Activated naive CD8-positive, alpha-beta T cell treated with anti-CD3 and anti-CD28 coated beads for 36 hours (primary cell): ENCODE data around the gene C11orf98. TPM values are rescaled to one million over a fixed set of nuclear protein-coding genes. Genes with fewer than 3 reads are reported as not detected.

ENCODE experiments used
- DNase-seq: peaks from one replicate; pipeline ENCODE4 v3.0.0; 2021
- H3K27ac Mint-ChIP-seq: one replicate; pipeline ENCODE4 v1.8.0; 2022; ENCODE audit warnings: mild to moderate bottlenecking, moderate library complexity, mixed read lengths
- H3K27me3 Mint-ChIP-seq: one replicate; pipeline ENCODE4 v1.8.0; 2022; ENCODE audit warnings: mild to moderate bottlenecking, mixed read lengths
- H3K36me3 Mint-ChIP-seq: one replicate; pipeline ENCODE4 v1.8.0; 2021; ENCODE audit warnings: mild to moderate bottlenecking, mixed read lengths
- H3K4me1 Mint-ChIP-seq: one replicate; pipeline ENCODE4 v1.8.0; 2021; ENCODE audit warnings: mixed read lengths
- H3K4me3 Mint-ChIP-seq: one replicate; pipeline ENCODE4 v1.8.0; 2022; ENCODE audit warnings: mild to moderate bottlenecking, moderate library complexity, mixed read lengths
- H3K9me3 Mint-ChIP-seq: one replicate; pipeline ENCODE4 v1.8.0; 2022; ENCODE audit warnings: mixed read lengths
- total RNA-seq, 2 experiments: library from RNA; stranded (reverse); gene quantifications; one replicate each; pipeline ENCODE4 v1.2.3, GENCODE V29; 2021

C11orf98 gene
- total RNA-seq, 2 experiments from 2014 or later: 147 to 159 TPM

- Mint-ChIP-seq H3K4me3 (peak overlapping the region; percentile 3), H3K9me3 (no peaks in the 10 kb centered on the region), H3K27me3 (no peaks in the 10 kb centered on the region), H3K4me1 (peaks cover 32% of the 10 kb centered on the region), H3K36me3 (peaks cover 35% of the 10 kb centered on the region), H3K27ac (peak overlapping the region; percentile 87)
- peak; percentile 43 for DNase-seq
Observed at GRCh38 chr11:62614275-62614674, 50.7 kb downstream of the C11orf98 start.

DNA sequence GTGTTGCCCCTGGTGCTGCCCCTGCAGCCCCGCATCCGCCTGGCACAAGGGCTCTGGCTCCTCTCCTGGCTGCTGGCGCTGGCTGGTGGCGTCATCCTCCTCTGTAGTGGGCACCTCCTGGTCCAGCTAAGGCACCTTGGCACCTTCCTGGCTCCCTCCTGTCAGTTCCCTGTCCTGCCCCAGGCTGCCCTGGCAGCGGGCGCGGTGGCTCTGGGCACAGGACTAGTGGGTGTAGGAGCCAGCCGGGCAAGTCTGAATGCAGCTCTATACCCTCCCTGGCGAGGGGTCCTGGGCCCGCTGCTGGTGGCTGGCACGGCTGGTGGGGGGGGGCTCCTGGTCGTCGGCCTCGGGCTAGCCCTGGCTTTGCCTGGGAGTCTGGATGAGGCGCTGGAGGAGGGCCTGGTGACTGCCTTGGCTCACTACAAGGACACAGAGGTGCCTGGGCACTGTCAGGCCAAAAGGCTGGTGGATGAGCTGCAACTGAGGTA lies 51.7 kb downstream of the C11orf98 start:
- Mint-ChIP-seq H3K27ac (peak overlapping the region; percentile 87), H3K4me1 (peaks cover 36% of the 10 kb centered on the region), H3K9me3 (no peaks in the 10 kb centered on the region), H3K27me3 (no peaks in the 10 kb centered on the region), H3K4me3 (no peak overlapping the region), H3K36me3 (peaks cover 35% of the 10 kb centered on the region)
- no peak for DNase-seq

Other genes starting within 250 kb of the C11orf98 start
- not detected for gene SCGB1A1, start 246.2 kb downstream of the C11orf98 start, total RNA-seq
- 10 to 100 TPM; 12.3 to 12.5 TPM for gene AHNAK, start 118.4 kb downstream of the C11orf98 start, total RNA-seq
- gene EEF1G, start 91.3 kb downstream of the C11orf98 start, total RNA-seq: 1,000 to 10,000 TPM; 1,924 to 1,929 TPM
- 10 to 100 TPM; 29.1 to 32.2 TPM for gene TUT1, start 73.7 kb downstream of the C11orf98 start, total RNA-seq
- gene MTA2, start 63.3 kb downstream of the C11orf98 start, total RNA-seq: 100 to 1,000 TPM; 196 to 200 TPM
- 100 to 1,000 TPM; 112 to 121 TPM for gene EML3, start 52.4 kb downstream of the C11orf98 start, total RNA-seq
- gene ROM1, start 52.0 kb downstream of the C11orf98 start, total RNA-seq: 1 to 10 TPM; 2.0 to 2.8 TPM
- 10 to 100 TPM; 63.0 to 68.7 TPM for gene B3GAT3, start 43.2 kb downstream of the C11orf98 start, total RNA-seq
- gene GANAB, start 18.6 kb downstream of the C11orf98 start, total RNA-seq: 100 to 1,000 TPM; 198 to 211 TPM
- 10 to 100 TPM; 41.2 TPM for gene INTS5, start 11.9 kb downstream of the C11orf98 start, total RNA-seq
- gene CSKMT, start 102 bp upstream of the C11orf98 start, total RNA-seq: 10 to 100 TPM; 28.7 to 39.7 TPM
- 1 to 10 TPM; 5.0 to 5.7 TPM for gene UQCC3, start 6.5 kb upstream of the C11orf98 start, total RNA-seq
- 10 to 100 TPM; 22.6 to 26.0 TPM for gene LBHD1, start 7.1 kb upstream of the C11orf98 start, total RNA-seq
- 100 to 1,000 TPM; 123 to 124 TPM for gene UBXN1, start 13.9 kb upstream of the C11orf98 start, total RNA-seq
- gene LRRN4CL, start 24.3 kb upstream of the C11orf98 start, total RNA-seq: under 1 TPM; 0.16 to 0.21 TPM
- 10 to 100 TPM; 22.7 to 23.7 TPM for gene BSCL2, start 42.2 kb upstream of the C11orf98 start, total RNA-seq
- gene GNG3, start 42.5 kb upstream of the C11orf98 start, total RNA-seq: not detected
- gene HNRNPUL2, start 62.2 kb upstream of the C11orf98 start, total RNA-seq: 10 to 100 TPM; 54.4 to 56.3 TPM
- 10 to 100 TPM; 29.3 to 33.4 TPM for gene TTC9C, start 63.3 kb upstream of the C11orf98 start, total RNA-seq
- gene ZBTB3, start 89.0 kb upstream of the C11orf98 start, total RNA-seq: 1 to 10 TPM; 4.8 to 6.3 TPM
- gene POLR2G, start 96.4 kb upstream of the C11orf98 start, total RNA-seq: 100 to 1,000 TPM; 125 to 131 TPM
- 10 to 100 TPM; 22.0 to 22.1 TPM for gene TAF6L, start 106.2 kb upstream of the C11orf98 start, total RNA-seq
- gene TMEM179B, start 122.2 kb upstream of the C11orf98 start, total RNA-seq: 10 to 100 TPM; 30.7 to 34.3 TPM
- gene TMEM223, start 126.8 kb upstream of the C11orf98 start, total RNA-seq: 1 to 10 TPM; 9.4 to 10.0 TPM
- 100 to 1,000 TPM; 107 to 111 TPM for gene NXF1, start 140.2 kb upstream of the C11orf98 start, total RNA-seq
- 10 to 100 TPM; 19.5 to 20.4 TPM for gene STX5, start 166.8 kb upstream of the C11orf98 start, total RNA-seq
- not detected for gene TEX54, start 167.6 kb upstream of the C11orf98 start, total RNA-seq
- gene WDR74, start 174.4 kb upstream of the C11orf98 start, total RNA-seq: 100 to 1,000 TPM; 139 to 141 TPM
- gene SLC3A2, start 215.7 kb upstream of the C11orf98 start, total RNA-seq: 100 to 1,000 TPM; 408 to 428 TPM